HG03469 (cell line): Measurements from ENCODE around the gene ATXN1.
A peak's percentile ranks its signal among the peaks of the same experiment; 100 is the strongest.

Experiments used
- ATAC-seq: cut with Tn5 transposase; IDR thresholded peaks from one replicate; pipeline ENCODE4 v1.9.1; 2021; ENCODE audit warnings: mild to moderate bottlenecking, moderate library complexity, moderate number of reproducible peaks; ENCODE audit not compliant: unreplicated experiment

The ATXN1 gene

GRCh38 chr6:16683641-16684194 lies 77.5 kb downstream of the ATXN1 start:
- no peak for ATAC-seq

DNA sequence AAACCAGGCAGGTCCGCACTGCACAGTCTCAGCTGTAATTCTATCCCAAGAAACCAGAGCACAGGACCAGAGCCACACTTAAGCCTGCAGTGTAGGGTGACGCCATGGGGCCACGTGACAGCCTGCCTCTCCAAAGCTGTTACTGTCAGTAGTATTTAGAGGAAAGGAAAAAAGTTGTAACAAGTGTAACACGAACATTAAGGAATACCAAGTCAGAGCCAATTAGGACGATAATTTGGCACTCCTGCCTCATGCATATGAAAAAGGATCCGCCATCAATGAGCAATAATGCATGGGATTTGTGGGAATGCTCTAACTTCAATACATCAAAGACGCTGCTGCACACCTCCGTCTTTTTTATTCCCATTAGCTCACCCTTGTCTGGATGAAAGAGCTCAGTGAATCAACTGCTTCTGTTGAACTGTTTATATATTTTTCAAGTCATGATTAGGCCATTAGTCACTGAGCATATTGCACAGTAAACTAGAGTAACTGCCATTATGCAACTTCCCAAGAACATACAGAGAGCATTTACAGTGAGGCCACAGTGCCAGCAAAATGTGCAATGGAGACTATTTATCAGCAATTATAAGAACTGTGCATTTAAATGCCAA lies 79.9 kb downstream of the ATXN1 start:
- no peak for ATAC-seq

DNA sequence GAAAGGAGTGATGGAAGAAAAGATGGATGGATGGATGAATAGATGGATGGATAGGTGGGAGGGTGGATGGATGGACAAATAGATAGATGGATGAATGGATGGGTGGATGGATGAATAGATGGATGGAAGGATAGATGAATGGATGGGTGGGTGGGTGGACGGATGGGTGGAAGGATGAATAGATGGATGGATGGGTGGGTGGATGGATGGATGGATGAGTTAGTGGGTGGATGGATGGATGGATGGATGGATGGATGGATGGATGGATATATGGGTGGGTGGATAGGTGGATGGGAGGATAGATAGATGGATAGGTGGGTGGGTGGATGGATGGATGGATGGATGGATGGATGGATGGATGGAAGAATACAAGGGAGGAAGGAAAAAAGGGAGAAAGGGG lies 82.2 kb downstream of the ATXN1 start:
- ATAC-seq, result no peak

GRCh38 chr6:16677458-16677857 lies 83.8 kb downstream of the ATXN1 start:
- ATAC-seq, result no peak

- ATAC-seq, result no peak
Observed at GRCh38 chr6:16676978-16677377, 84.3 kb downstream of the ATXN1 start.

GRCh38 chr6:16676376-16676775 lies 84.9 kb downstream of the ATXN1 start:
- ATAC-seq, result no peak

- ATAC-seq, result no peak
Observed at GRCh38 chr6:16674801-16675392, 86.4 kb downstream of the ATXN1 start.

DNA sequence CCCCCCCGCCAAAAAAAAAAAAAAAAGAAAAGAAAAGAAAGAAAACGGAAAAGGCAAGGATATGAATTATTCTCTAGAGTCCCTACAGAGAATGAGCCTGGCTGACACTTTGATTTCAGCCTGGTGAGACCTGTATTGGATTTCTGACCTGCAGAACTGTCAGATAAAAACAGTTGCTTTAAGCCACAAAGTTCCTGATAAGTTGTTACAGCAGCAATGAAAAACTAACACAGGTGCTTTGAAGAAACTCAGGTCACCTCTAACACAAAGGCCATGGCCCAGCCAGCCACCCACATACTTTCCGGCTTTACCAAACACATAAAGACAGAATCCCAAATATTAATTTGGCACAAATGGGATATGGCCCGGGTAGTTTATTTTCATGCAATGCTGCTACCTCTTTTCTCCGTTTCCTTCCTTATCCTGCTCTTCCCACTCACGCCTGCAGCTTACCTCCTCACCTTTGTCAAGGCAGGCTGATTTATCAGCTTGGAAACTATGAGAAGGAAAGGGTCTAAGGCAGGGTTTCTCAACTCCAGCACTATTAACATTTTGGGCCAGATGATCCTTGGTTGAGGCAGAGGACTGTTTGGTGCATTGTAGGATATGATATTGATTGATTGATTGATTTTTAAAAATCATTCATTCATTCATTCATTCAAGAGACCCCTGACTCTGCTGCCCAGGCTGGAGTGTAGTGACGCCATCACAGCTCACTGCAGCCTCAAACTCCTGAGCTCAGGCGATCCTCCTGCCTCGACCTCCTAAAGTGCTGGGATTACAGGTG lies 88.1 kb downstream of the ATXN1 start:
- ATAC-seq, result no peak

DNA sequence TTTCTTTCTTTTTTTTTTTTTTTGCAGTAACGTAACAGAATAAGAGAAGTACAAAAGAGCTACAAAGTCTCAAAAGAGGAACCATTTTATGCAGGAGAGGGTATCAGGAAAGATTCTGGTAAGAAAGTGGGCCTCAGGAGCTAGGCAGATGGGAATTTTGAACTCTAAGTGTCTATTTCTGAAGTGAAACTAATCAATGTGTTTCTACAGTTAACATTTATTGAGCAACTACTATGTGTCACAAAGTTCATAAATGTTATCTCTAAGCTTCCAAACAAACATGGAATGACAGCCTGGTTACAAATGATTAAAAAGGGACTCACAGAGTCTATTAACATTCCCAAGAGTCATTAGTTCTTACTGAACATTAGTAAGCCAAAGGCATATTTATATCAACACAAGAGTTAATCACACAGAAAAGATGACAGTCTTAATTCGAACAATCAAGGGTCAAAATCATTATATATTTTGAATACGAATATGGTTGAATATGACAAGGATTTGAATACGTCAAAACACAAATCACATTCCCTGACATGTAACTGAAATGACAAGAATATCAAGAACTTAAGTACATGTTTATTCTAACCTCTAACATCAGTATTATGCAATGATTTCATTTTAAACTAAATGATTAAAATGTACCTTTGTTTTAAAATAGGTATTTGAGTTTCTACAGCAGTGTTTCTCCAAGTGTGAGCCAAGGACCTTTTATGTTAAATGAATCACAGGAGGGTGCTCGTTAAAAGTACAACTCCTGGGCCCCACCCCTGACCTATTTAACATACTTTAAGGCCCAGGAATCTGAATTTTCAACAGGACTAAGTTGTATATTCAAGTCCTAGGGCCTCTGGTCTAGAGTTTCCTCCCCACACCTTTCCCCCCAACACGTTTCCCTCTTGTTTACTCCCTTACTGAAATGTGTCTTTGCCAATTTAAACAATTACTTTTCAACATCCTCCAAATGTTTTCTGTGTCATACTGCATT lies 89.7 kb downstream of the ATXN1 start:
- ATAC-seq, result no peak

DNA sequence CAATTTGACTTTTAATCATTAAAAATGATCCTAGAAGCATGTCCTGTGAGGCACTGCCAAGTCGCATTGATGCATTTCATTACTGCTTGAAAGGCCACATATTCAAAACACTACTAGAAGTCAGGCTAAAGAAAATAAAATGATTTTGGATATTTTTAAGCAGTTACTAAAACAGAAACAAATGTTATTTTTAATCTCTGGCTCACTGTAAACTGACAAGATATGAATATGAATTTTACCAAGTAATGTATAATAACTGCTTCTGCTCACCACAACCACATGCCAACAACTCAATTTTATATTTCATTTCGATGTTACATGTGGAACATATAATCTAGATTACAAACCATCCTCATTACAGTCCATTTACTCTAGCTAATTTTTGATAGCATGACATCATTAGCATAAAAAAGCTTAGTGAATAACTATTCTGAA lies 90.6 kb downstream of the ATXN1 start:
- ATAC-seq, result peak; percentile 26

DNA sequence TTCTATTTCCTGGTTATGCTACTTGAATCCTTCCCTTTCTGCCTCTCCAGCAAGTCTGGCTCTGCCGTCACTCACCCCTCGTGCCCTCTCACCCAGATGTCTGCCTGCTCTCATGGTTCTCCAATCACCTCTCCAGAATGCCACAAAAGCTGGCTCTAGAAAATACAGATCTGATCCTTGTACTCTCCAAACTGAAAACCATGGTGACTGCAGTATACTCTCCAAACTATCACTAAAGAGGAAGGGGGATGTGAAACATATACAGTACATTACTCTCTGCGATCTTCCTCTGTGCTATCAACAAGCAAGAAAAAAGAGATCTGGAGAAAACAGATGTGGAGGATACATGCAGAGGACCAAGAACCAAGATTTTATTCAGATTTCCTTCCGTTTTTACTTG lies 91.1 kb downstream of the ATXN1 start:
- ATAC-seq, result peak; percentile 56

DNA sequence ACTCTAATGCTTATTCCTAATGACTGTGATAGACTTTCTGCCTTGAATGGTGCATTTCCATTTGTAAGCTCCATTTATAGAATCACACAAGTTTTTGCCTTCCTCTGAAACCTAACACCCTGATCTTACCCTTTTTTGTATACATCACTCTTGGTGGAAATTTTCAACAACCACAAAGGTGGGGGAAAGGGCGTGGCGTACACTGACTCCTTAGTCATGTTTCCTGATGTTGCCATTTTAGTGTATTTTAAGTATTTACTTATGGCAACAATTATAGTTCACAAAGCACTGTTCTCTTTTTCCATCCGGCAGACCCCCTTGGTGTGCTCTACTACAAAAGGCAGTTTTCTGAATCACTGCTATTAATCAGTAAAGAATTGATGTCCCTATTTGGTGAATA lies 92.0 kb downstream of the ATXN1 start:
- no peak for ATAC-seq

GRCh38 chr6:16667509-16667908 lies 93.8 kb downstream of the ATXN1 start:
- ATAC-seq, result no peak

GRCh38 chr6:16665992-16666391 lies 95.3 kb downstream of the ATXN1 start:
- ATAC-seq, result no peak

GRCh38 chr6:16665182-16665581 lies 96.1 kb downstream of the ATXN1 start:
- ATAC-seq, result no peak

- ATAC-seq, result no peak
Observed at GRCh38 chr6:16663901-16664300, 97.4 kb downstream of the ATXN1 start.

DNA sequence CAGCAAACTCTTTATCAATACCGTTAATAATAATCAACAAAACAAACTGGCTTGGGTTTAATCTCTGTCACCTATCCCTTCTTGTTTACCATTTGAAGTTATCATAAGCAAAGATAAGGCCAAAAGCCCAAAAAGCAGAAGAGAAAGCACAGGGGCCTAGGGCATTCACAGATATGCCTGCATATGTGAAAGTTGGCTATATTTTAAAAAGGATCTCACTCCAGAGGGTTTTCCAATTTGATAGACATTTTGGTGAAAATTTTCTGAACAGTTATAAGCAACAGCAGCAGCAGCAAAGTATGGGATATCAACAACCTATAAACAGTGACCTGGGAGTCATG lies 101.1 kb downstream of the ATXN1 start:
- no peak for ATAC-seq

DNA sequence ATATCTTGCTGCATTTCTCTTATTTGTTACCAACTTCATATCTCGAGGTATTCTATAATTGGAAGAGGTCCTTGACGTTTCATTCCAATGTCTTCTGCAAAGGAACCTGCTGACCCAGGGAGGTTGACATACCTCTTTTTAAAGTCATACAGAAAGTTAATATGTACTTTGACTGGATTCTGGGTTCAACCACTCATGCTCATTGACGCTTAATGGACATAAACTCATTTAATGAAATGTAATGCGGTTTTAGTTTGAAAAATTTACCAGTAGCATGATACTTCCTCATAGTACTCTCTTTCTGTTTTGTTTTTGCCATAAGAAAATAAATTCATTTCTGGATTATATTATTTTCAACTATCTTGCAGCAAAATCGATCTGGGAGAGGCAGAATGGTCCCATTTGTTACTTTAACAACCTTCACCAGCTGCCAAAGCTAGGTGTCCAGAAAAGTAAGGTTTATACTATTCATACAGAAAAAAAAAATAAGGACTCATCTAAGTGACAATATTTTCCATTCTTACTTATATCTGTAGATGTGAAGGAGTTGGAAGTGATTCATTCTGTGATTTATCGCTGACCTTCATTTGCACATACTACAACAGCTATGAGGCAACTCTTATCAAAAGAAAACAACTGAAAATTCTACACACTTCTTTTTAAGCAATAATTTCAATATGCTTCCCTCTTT lies 101.6 kb downstream of the ATXN1 start:
- ATAC-seq, result no peak

GRCh38 chr6:16658348-16659034 lies 102.8 kb downstream of the ATXN1 start:
- no peak for ATAC-seq

DNA sequence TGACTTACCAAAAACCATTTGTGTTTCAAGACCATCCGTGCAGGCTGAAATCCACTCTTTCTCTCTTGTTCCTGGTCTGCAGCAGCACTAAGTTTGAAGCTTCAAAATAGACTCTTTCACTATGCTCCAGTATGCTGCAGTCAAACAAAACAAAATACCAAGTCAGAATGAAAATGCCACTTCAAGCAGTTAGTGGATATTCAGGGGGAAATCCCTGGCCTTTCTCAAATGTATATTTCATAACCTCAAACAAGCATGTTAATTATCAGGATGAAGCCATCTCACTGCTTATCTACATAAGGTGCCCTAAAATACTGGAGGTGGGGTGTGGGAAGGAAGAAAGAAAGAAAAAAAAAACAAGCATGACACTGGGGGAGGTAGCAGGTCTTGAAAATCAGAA lies 103.5 kb downstream of the ATXN1 start:
- peak; percentile 35 for ATAC-seq
